GM18907 (cell line): ENCODE results near the gene GALNT9.
"Not testable (repeated sequence)": the region's sequence is repeated elsewhere in the genome, so short reads cannot be mapped to it uniquely, and the experiment has no call there.

ENCODE experiments used
- ATAC-seq: cut with Tn5 transposase; IDR thresholded peaks from one replicate; pipeline ENCODE4 v1.9.1; 2021; ENCODE audit warnings: mild to moderate bottlenecking, moderate library complexity; ENCODE audit not compliant: unreplicated experiment

Gene GALNT9

GRCh38 chr12:132295561-132295960 lies 33.8 kb downstream of the GALNT9 start:
- ATAC-seq = not testable (repeated sequence)

DNA sequence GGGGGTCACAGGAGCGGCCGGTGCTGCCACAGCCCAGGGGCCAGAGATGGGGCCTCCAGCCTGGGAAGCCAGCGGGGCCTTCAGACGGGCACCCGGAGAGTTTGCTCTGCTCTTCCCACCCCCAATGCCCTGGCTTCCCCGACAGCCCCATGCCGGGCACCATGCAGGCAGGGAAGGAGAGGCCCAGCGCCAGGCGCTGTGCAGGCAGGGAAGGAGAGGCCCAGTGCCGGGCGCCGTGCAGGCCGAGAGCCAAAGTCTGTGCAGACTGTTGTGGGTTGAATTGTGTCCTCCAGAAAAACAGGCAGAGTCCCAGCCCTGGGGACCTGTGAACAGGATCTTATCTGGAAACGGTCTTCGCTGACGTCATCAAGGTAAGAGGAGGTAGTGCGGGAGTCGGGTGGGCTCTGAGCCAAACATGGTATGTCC lies 34.3 kb downstream of the GALNT9 start:
- no peak for ATAC-seq

DNA sequence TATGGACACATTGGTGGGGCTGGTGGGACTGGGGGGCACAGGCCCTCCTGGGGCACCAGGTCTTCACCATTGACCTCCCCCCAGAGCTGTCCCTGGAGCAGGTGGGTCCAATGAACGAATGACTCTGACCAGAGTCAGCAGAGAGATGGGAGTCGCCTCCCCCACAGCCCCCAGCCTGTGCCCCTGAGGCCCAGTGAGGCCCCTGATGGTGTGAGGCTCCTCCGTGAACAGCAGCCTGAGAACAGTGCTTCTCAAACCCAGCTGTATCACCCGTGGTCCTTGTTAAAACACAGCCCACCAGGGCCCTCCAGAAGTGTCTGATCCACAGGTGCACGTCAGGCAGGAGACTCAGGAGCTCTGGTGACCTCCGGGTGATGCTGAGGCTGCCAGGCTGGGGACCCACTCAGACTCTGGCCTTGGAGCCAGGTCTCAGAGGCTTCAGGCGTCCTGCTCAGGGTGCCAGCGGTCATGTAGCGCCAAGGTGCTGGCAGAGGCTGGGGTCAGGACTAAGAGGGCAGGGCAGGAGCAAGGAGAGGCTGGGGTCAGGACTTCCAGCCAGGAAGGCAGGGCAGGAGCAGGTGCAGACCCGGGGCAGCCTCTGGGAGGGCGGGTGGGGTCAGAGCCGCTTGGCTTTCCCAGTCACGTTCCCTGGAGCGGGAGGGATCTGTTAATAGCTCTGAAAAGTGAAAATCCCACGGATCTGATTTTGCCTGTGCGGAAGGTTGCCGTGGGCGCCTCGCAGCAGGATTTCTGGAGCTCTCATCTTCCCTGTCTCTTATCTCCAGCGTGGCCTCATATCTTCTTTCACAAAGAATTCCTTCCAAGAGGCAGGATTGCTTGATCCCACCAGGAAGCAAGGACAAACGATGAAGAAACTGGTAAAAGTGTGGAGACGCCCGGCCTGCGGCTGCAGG lies 35.0 kb downstream of the GALNT9 start:
- no peak for ATAC-seq

DNA sequence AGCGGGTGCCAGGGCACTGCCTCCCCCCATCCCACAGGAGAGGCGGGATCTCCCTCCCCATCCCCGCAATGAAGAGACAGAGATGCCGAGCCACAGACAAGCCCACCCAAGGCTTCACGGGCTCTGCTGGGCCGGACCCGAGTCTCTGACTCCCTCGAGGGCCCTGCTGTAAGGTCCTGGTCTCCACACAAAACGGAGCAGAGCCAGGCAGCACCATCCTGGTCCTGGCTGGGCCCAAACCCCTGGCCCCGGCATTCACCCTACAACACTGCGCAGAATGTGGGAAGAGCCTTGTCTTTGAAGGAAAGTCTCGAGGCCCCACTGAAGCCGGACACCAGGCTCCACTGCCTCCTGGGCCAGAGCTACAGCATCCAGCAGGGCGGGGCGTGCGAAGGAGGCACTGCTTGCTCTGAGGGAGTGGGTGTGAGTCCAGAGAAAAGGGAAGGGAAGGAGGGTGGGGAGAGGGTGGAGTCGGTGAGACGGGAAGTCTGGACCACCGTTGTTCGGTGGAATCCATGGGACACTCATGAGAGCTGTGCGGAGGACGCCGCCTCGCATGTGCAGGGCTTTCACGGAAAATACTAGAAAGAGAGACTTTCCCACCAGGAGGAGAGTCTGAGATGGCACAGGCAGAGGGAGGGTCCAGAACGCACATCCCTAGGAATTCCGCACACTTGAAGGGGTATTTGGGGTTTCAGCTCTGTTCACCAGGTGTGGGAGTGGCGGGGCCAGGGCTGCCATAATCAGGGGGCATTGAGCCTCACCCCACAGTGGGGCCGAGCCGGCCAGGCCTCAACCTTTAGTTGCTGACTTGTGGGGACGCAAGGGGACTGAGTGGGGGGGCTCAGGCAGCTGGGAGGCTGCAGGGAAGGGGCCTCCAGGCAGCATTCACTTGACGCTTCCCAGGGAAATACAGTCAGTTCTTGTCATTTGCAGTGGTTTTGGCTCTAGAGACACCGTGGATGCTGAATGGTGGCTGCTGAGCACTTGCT lies 36.8 kb downstream of the GALNT9 start:
- no peak for ATAC-seq

DNA sequence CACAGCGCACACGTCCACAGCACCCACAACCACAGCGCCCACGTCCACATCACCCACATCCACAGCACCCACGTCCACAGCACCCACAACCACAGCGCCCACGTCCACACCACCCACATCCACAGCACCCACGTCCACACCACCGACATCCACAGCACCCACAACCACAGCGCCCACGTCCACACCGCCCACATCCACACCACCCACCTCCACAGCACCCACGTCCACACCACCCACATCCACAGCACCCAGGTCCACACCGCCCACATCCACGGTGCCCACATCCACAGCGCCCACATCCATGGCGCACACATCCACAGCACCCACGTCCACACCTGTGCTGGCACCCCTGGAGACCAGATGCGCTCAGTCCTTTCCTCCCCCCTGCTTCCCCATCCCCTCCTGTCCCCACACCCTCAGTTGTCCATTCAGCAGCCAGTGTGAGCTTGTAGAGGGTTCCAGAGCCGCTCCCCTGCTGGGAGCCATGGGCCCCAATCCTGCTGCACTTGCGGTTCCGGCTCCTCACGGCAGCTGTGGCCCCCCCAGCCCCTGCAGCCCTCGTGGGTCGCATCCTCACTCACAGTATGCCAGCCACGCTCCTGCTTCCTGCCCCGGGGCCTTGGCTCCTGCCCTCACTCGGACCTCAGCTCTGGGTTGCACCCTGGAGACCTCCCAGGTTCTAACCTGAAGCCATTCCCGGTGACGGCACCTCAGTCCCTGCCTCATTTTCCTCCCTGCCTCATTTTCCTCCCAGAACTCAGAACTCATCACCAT lies 37.8 kb downstream of the GALNT9 start:
- no peak for ATAC-seq

GRCh38 chr12:132290203-132290540 lies 39.2 kb downstream of the GALNT9 start:
- ATAC-seq = no peak

DNA sequence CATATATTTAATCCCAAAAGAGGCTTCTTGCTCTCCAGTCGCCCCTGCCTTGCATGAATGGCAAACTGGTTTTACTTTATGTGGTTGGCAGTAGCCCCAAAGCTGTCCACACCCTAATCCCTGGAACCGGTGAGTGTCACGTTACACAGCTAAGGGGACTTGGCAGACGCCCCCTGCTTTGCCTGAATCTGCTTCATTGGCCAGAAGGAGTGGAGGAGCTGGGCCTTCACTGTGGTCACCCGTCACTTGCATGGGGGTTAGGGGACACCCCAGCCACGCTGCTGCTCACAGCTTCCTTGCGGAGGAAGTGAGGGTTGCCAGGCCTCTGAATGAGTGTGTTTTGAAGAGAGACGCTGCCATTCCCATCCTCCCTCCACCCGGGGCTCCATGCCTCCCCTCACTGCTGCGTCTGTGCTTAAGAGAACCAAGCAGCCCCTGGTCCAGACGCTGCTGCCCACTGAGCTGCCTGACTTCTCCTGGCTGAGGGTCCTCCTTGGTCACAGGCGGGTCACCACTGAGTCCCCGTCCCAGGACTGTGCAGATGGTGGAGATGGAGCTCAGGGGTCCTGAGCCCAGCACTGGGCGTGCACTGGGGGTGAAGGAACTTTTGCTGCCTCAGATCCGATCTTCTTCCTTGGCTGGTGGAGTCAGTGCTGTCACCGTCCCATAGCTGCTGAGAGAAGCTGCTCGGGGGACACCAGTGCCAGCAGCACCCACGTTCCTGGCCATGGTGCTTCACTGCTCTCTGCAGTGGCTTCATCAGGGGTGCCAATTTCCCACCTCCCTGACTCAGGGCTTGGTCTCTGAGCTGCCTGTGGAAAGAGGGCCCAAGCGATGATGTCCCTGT lies 39.8 kb downstream of the GALNT9 start:
- ATAC-seq = no peak

DNA sequence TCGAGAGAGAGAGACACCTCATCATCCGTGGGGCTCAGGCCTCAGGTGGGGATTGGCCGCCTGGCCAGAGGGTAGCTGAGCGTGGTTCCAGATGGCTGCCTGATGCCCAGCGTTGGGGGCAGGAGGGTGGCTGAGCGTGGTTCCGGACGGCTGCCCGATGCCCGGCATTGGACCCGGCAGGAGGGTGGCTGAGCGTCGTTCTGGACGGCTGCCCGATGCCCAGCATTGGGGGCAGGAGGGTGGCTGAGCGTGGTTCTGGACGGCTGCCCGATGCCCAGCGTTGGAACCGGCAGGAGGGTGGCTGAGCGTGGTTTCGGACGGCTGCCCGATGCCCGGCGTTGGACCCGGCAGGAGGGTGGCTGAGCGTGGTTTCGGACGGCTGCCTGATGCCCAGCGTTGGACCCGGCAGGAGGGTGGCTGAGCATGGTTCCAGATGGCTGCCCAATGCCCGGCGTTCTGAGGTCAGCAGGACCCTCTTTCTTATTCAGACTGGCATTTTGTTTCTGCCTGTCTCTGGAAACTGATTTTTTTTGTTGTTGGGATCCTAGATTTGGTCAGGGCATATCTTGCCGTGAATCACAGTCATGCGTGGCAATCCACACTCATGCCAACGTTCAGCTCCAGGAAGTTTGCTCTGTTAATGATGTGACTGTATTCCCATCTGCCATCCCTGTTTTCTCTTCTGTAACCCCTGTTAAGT lies 40.7 kb downstream of the GALNT9 start:
- no peak for ATAC-seq

- no peak for ATAC-seq
Measured at GRCh38 chr12:132287391-132288238, 41.8 kb downstream of the GALNT9 start.

GRCh38 chr12:132286912-132287311 lies 42.5 kb downstream of the GALNT9 start:
- ATAC-seq = no peak

DNA sequence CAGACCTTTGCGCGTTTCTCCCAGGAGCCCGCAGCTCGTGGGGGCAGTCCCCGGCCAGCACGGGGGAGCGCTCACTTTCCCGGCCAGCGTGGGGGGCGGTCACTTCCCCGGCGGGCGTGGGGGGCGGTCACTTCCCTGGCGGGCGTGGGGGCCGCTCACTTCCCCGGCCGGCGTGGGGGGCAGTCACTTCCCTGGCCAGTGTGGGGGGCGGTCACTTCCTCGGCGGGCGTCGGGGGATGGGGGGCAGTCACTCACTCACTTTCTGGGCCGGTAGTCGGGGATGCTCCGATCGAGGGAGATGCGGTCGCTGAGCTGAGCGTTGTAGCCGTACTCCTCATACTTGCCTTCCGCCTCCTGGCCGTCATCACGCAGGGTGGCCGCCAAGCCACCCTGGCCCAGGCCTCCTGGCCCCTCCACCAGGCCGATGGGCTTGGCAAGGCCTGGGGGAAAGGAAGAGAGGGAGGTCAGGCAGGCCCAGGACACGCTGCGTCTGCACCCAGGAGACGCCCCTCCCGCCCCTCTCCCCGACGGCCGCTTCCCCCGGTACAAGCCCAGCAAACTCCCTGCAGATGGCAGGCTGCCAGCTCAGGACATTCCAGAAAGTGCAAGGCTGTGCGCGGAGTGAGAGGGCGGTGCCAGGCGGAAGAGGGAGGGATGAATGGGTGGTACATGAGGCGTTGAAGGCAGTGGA lies 43.3 kb downstream of the GALNT9 start:
- no peak for ATAC-seq

DNA sequence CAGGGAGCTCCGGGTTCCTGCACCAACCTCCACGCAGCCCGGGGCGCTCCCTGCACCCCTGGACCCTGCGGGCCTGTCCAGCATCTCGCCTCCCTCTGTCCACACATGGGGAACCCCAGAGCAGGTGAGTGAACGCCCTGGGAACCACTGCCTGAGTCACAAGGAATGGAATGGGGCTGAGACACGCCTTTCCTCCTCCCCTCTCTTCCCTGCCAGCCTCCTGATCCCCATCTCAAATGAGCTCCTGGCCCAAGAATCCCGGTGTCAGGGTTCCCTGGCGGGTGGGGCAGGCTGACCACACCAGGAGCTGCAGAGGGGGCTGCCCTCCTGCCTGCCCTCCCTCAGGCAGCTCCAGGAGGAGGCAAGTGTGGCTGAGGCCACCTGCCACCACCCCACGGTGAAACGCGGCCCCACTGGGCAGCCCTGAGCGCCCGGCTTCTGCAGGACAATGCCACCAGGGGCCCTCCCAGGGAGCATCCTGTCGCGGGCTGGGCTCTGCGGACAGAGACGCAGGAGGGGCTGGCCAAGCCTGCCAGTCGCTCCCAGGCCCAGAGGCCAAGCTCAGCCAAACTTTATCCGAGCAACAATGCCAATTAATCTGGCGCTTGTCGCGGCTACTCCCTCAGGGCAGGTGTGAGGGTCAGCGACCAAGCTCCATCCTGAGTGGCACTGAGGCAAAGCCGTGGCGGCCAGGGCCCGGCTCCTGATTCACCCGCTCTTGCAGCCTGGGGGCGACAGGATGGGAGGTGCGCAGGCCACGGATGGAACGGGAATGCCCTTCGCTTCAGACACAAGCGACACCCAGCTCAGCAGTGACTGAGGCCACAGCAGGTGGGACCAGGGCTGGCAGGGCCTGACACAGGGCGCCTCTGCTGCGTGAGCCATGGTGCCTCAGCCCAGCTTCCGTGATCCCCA lies 44.3 kb downstream of the GALNT9 start:
- ATAC-seq = no peak

DNA sequence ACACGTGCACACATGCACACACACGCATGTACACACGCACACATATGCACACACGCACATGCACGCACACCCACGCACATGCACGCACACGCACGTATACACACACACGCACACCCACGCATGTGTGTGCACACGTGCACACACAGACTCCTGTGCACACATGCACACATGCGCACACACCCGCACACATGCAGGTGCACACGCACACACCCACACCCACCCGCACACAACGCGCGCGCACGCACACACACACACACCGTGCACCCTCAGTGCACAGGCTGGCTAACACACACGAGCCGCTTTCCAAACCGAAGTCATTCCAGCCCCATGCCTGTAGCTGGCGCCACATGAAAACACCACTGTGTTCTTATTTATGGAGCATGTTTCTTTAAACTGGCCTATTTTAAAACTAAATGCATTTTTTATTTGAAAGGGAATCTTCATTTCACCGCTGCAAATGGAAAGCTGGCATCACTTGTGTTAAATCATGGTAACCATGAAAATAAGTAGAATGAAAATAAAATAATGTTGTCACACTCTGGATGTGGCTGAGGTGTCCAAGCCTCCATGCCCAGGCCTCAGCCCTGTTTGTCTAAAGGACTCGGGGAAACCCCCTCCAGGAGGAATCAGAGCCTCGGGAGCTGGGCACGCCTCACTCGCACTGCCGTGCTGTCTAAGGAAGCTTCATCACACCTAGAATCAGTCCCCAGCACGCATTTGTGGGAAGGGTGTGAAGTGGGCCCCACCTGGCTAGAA lies 45.1 kb downstream of the GALNT9 start:
- no peak for ATAC-seq

GRCh38 chr12:132282950-132283771 lies 46.2 kb downstream of the GALNT9 start:
- no peak for ATAC-seq
